HG03097 (cell line): ENCODE data around the gene NTM.
"Not testable (repeated sequence)": the region's sequence is repeated elsewhere in the genome, so short reads cannot be mapped to it uniquely, and the experiment has no call there.

Experiments used
- ATAC-seq: cut with Tn5 transposase; IDR thresholded peaks from one replicate; pipeline ENCODE4 v1.9.1; 2021; ENCODE audit not compliant: unreplicated experiment, low FRiP score

The NTM gene

GRCh38 chr11:131488238-131488637 lies 117.8 kb downstream of the NTM start:
- ATAC-seq: no peak

- no peak for ATAC-seq
Measured at GRCh38 chr11:131491503-131491902, 121.1 kb downstream of the NTM start.

DNA sequence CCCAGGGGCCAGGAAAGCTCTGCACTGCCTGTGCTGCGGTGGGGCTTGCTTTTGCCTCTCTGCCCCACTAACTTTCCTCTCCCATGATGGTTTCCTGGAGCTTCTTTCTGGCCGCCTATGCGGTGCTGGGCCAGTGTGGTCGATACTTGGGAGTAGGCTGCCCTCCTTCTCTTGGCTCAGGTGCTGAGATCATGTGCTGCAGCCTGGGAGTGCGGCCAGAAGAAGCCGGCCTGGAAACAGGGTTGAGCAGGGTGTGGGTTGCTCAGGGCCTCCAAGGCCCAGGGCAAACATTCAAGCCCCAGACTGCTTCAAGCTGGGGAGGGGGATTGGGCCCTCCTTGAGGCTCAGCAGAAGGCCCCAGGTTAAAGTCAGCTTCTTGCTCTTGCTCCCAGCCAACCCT lies 125.0 kb downstream of the NTM start:
- no peak for ATAC-seq

- ATAC-seq: not testable (repeated sequence)
Measured at GRCh38 chr11:131497686-131498085, 127.3 kb downstream of the NTM start.

DNA sequence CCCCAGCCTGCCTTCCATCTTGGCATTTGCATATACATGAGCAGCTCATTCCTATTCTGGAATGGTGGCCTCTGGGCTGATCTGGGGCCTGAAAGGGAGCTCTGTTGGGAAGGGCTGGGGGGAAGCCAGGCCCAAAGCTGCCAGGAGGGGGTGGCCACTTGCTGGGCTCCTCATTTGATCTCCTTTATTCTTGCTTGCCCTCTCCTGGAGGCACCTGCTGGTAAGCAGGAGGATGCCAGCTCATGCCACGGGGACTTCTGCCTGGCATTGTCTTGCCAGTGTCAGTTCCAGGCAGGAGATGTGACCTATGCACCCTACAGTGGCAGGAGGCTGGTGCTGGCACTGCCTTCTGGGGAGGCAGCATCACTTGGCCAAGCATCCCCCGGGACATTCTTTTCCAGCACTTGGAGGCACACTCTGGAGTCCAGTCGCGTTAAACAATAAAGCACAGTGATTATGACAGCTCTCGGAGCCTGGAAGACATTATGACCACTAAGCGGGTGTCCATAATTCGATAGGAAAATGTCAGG lies 128.3 kb downstream of the NTM start:
- ATAC-seq: no peak

DNA sequence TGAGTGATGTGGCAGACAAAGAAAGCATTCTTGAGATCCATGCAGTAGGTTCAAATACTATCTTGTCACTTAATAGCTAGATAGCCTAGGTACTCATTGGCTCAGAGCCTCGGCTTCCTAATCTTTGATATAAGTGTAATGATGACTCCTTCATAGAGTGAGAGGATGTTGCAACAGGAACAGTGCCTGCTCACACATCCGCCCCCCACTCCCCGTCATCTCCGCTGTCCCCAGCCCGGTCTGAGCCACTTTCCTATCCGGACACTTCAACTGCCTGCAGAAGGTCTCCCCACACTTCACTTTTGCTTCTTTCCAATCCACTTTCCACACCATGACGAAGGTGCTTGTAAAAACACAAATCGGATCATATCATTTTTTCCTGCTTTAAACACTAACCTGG lies 128.8 kb downstream of the NTM start:
- no peak for ATAC-seq

DNA sequence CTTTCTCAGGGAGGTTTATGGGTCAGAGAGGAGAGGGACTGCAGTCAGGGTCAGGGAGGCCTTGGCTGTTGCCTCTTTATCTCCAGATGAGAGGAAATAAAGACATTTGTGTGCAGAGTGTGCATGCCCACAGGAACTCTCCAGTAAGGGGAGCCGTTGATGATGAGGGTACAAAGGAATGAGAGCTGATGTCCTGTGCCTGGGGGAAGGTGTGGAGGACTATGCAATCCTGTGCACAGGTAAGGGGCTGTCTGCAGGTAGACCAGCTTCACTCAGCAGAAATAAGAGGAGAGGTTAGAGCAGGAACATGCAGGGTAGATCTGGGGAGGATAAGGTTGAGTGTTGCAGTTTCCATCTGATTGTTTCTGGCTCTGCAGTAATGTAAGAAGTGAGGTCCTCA lies 132.6 kb downstream of the NTM start:
- no peak for ATAC-seq

DNA sequence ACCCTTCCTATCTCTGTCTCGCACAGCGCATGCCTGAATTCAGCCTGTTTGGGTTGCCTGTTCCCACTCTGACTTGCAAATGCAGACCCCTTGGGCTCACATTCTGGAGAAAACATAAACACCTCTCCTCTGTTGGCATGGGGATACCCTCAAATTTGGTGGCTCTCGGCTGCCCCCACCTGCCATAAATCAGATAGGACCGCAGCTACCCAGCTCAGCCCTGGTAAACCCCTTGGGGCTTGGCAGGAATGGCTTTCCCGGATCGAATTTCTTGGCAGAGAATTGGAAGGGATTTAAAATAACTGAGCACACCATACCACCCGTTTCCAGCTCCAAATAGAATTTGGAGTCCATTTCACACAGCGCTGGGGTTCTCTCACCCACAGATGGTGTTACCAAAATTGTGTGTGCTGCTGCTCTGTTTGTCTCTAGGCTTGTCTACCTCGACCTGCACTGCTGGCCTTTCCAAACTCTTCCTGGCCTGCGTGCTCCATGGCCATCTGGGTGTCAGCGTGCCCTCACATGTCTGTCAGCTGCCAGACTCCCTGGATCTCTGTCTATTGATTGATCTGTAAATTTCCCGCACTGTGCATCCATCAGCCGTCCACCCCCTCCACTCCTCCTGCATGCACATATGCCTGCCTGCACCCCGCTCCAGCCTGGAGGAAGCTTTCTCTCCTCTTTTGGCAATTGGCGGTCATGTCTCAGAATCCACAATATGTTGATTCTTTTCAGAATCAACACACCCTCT lies 134.0 kb downstream of the NTM start:
- ATAC-seq: no peak

DNA sequence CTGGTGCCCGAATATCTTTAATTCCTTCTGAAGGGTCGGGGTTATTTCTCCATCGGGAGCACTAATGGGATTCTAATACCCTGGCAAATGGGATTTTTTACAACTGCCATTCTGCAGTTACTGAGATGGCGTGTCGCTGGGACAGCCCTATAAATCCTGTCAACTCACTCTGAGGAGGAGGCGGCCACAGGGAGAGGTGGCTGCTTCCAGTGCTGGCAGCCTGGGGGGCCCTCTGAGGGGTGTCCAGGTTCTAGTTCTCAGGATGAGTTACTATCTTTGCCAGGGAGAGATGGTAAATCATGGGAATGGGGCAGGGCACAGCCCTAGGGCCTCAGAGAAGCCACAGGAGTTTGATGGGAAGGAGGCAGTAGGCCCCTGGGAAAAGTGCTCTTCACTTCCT lies 135.9 kb downstream of the NTM start:
- no peak for ATAC-seq

GRCh38 chr11:131510662-131511061 lies 140.2 kb downstream of the NTM start:
- ATAC-seq: no peak

- ATAC-seq: no peak
Measured at GRCh38 chr11:131511794-131512193, 141.4 kb downstream of the NTM start.

DNA sequence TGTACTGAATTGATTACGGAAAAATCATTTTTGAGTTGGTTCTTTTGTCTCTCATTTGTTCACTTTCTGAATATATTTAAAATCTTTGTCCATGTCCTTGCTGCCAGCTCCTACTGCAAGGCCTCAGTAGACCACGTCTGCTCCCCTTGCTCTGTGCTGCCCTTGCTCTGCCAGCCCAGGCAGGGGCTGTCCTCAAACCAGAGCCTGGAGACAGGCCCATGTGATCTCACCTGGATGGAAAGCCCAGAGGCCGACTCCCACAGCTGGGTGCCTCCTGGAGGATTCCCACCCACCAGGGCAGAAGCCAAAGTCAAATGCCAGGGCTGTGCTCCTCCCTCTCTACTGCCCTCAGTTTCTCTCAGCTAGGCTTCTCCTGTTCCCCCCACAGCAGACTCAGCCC lies 141.8 kb downstream of the NTM start:
- ATAC-seq: no peak

- no peak for ATAC-seq
Measured at GRCh38 chr11:131514062-131514461, 143.6 kb downstream of the NTM start.

DNA sequence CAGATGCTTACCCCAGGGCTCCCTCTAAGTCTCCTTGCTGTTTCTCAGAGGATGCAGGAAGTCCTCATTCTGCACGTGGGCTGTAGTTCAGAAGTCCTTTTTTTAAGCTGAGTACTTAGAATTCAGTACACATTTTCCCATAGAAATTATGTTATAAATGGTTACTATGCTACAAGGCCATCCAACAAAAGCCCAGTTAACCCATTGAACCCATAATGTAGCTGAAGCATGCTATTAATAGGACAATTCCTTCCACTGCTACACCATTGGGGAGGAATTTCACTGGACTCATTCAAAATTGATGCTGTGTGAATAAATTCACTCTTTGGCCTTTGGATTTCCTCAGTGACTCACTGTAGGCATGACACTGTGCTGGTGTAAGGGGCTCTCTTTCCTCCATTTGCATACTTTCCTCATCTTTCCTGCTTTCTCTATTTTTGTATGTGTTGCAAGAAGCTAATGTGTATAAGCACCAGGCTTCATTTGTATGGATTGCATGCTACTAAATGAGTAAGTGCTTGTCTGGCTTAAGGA lies 148.0 kb downstream of the NTM start:
- ATAC-seq: no peak

DNA sequence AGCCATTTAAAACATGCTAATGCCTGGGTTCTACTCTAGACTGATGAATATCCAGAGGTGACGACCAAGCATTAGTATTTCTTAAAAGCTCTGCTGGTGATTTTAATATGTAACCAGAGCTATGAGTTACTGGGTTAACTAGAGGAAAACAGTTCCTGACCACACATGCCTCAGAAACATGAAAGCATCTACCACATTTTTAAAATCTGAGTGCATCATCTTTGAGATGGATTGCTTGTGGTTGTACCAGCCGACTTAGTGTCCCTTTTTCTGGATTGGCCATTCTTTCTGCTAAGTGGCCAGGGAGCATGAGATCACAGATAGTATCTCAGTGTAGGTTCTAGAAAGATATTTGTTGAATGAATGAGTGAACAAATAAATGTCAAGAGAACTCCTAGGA lies 152.4 kb downstream of the NTM start:
- no peak for ATAC-seq

DNA sequence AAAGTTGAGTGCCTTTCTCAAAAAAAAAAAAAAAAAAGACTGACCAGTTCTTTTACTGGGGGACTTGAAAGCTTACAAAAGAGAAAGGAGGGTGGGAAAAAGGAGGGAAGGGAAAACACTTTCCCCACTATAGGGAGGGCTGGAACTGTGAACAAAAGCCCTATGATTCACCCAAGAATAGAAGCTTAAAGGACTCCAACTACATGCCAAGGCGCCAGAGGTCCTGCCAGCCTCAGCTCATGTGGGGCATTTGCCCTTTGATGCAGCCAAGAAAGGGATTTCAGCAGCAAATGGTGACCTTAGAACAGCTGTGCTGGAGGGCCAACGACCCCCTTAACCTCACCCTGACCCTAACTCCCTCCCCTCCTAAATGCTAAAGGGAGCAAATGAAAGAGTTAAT lies 160.0 kb downstream of the NTM start:
- ATAC-seq: no peak

DNA sequence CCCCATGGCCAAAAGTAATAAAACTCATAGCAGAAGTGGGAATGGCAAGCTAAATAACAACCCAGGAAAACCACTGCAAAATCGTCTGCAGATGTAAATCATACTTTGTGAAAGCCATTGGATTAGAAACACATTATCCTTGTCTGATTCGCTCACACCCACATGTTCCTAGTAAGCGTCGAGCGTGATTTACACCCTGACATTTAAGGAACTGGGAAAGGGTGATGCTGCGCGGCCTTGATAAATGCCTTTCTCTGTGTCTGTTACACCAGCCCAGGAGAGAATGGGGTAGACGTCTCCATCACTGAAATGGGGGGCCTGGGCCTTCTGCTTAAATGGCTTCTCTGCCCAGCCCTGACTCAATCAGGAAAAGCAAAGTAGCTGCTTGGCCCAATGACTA lies 162.7 kb downstream of the NTM start:
- no peak for ATAC-seq

DNA sequence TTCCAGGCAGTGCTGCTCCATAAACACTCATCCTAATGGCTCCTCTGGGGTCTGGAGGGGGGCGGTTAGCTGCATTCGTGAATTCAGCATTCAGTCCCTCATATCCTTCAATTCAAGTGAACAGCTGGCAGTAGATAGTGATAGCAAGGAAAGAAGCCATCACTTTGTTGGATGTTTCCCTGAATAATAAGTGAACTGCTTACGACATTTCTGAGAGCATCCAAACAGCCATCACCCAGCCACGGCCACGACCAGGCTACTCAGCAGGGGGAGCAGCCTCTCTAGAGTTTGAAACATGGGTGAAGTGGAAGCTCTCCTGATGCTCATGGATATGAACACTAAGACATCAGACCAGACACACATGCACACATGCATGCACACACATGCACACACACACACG lies 163.6 kb downstream of the NTM start:
- ATAC-seq: no peak

GRCh38 chr11:131534611-131535010 lies 164.2 kb downstream of the NTM start:
- no peak for ATAC-seq

- no peak for ATAC-seq
Measured at GRCh38 chr11:131536159-131536558, 165.7 kb downstream of the NTM start.

DNA sequence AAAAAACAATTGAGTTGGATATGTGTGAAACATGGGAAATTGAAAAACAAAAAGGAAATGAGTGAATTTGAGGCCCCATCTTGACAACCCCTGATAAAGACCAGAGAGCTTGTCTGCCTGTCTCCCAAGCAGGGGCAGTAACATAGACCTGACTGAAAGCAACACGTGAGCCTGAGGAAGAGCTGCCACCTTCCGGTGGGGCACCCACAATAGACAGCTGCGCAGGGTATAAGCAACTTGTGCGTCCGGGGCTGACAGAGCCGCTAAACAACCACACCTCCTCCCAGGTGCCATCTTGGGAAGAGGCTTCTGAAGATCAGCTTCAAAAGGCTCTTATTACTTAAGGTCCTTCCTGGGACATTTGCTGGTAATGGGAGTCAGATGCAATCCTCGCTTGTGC lies 166.8 kb downstream of the NTM start:
- no peak for ATAC-seq

DNA sequence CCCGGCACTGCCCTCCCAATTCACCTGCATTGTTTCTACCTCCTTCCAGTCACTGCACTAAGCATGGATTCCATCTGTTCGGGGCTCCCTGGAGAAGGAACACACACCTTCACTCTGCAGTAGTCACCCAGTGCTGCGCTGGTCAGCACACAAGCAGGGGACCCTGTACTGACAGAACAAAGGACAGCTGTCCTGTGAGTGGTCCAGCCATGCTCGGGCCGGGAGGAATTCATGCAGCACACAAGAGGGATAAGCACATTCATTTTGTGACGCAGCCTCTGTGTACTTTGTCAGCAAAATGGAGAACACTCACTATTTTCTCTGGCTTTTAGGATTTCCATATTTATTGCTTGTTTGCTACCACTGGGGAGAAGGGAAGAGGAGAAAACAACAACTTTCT lies 167.3 kb downstream of the NTM start:
- ATAC-seq: no peak
